Cardiac muscle cell (in vitro differentiated cells and primary cell): ENCODE measurements around the gene PIGN. TPM values are rescaled to one million over a fixed set of nuclear protein-coding genes. Genes with fewer than 3 reads are reported as not detected.

Experiments used
- DNase-seq, 2 donors: peaks; one replicate each; pipeline versions ENCODE4 v3.0.0 to v3.0.0-alpha.2; 2010 to 2017; ENCODE audit warnings: low read depth in 1 of 2, low spot score in 1 of 2
- H3K27ac ChIP-seq: fragments of 200-600 bp; sonication (generic); 2 replicates; pipeline ENCODE4 v1.5.1; 2016
- H3K27me3 ChIP-seq: fragments of 200-600 bp; sonication (generic); 2 replicates; pipeline ENCODE4 v1.6.0; 2016; ENCODE audit warnings: control low read depth
- H3K36me3 ChIP-seq: fragments of 200-600 bp; sonication (generic); 2 replicates; pipeline ENCODE4 v1.5.1; 2016; ENCODE audit warnings: control low read depth
- H3K4me1 ChIP-seq: fragments of 200-600 bp; sonication (generic); 2 replicates; pipeline ENCODE4 v1.8.1; 2017; ENCODE audit warnings: low read depth, mild to moderate bottlenecking, mixed run types
- H3K4me3 ChIP-seq: fragments of 200-600 bp; sonication (generic); 2 replicates; pipeline ENCODE4 v1.5.1; 2016; ENCODE audit warnings: mild to moderate bottlenecking
- H3K9me3 ChIP-seq: fragments of 200-600 bp; sonication (generic); 2 replicates; pipeline ENCODE4 v1.5.1; 2017; ENCODE audit warnings: low read depth, mild to moderate bottlenecking, control low read depth
- CTCF ChIP-seq: IDR thresholded peaks from 2 replicates; pipeline ENCODE4 v1.5.1; 2012; ENCODE audit warnings: low read depth, mild to moderate bottlenecking, low read length
- polyA plus RNA-seq: library from polyadenylated mRNA; unstranded; fragments of >200 nt; fragmentation: Nextera tagmentation; extraction: Ambion mirVana; gene quantifications from 2 replicates; pipeline ENCODE4 v1.2.1, GENCODE V29; 2016
- total RNA-seq: library from RNA; depleted of rRNA; stranded (reverse); fragments of >200 nt; gene quantifications from 2 replicates; pipeline ENCODE4 v1.2.3, GENCODE V29; 2016

PIGN gene
- total and polyA plus RNA-seq, 2 experiments from 2014 or later, result 18.8 to 20.8 TPM

GRCh38 chr18:62072370-62072769 lies 114.5 kb downstream of the PIGN start:
- Histone ChIP-seq H3K27me3 (no peaks in the 10 kb centered on the region), H3K36me3 (no peaks in the 10 kb centered on the region), H3K4me1 (no peaks in the 10 kb centered on the region), H3K9me3 (no peaks in the 10 kb centered on the region), H3K27ac (no peak overlapping the region), H3K4me3 (no peak overlapping the region)
- no peak for DNase-seq
- TF ChIP-seq CTCF, result no peak

- DNase-seq, result no peak
- Histone ChIP-seq H3K27me3 (no peaks in the 10 kb centered on the region), H3K4me3 (no peak overlapping the region), H3K4me1 (no peaks in the 10 kb centered on the region), H3K9me3 (no peaks in the 10 kb centered on the region), H3K27ac (no peak overlapping the region), H3K36me3 (no peaks in the 10 kb centered on the region)
- TF ChIP-seq CTCF, result no peak
Measured at GRCh38 chr18:62071071-62071470, 115.8 kb downstream of the PIGN start.

- Histone ChIP-seq H3K27me3 (no peaks in the 10 kb centered on the region), H3K27ac (no peak overlapping the region), H3K4me3 (no peak overlapping the region), H3K9me3 (no peaks in the 10 kb centered on the region), H3K36me3 (no peaks in the 10 kb centered on the region), H3K4me1 (no peaks in the 10 kb centered on the region)
- TF ChIP-seq CTCF, result no peak
- DNase-seq, result peak in 1 of 2 donors; percentile 27
Measured at GRCh38 chr18:62070302-62070701, 116.6 kb downstream of the PIGN start.

- Histone ChIP-seq H3K9me3 (no peaks in the 10 kb centered on the region), H3K4me3 (no peak overlapping the region)
- no peak for TF ChIP-seq CTCF
Measured at GRCh38 chr18:62069556-62069955, 117.3 kb downstream of the PIGN start.

GRCh38 chr18:62066102-62066818 lies 120.6 kb downstream of the PIGN start:
- Histone ChIP-seq H3K4me3 (no peak overlapping the region), H3K4me1 (no peaks in the 10 kb centered on the region), H3K27ac (peak overlapping the region; percentile 27), H3K9me3 (no peaks in the 10 kb centered on the region), H3K36me3 (no peaks in the 10 kb centered on the region), H3K27me3 (no peaks in the 10 kb centered on the region)
- no peak for TF ChIP-seq CTCF
- DNase-seq, result peak in 1 of 2 donors; percentile 8

More at GRCh38 chr18:62069556-62069955, 117.3 kb downstream of the PIGN start:
- Histone ChIP-seq H3K27ac (no peak overlapping the region), H3K27me3 (no peaks in the 10 kb centered on the region), H3K4me1 (no peaks in the 10 kb centered on the region), H3K36me3 (no peaks in the 10 kb centered on the region)
- peak in 1 of 2 donors; percentile 44 for DNase-seq
